H9 (cell line): Measurements from ENCODE around the gene H6PD. TPM values are rescaled to one million over a fixed set of nuclear protein-coding genes. Genes with fewer than 3 reads are reported as not detected.
A peak's percentile ranks its signal among the peaks of the same experiment; 100 is the strongest.

ENCODE experiments used
- DNase-seq: peaks from one replicate; pipeline ENCODE4 v3.0.0-alpha.2; 2017
- H2AFZ ChIP-seq: one replicate; pipeline ENCODE4 v1.6.1; 2013; ENCODE audit warnings: mild to moderate bottlenecking, low read length, control low read depth, moderate library complexity
- H2AK5ac ChIP-seq: 2 replicates; pipeline ENCODE4 v1.6.1; 2013; ENCODE audit warnings: low read length, control low read depth, mixed read lengths; ENCODE audit not compliant: insufficient read length
- H2BK120ac ChIP-seq: one replicate; pipeline ENCODE4 v1.6.1; 2013; ENCODE audit warnings: low read depth, mild to moderate bottlenecking, low read length, control low read depth, inconsistent platforms; ENCODE audit not compliant: poor library complexity, severe bottlenecking
- H2BK12ac ChIP-seq: 2 replicates; pipeline ENCODE4 v1.6.1; 2013; ENCODE audit warnings: low read length, control low read depth, mixed read lengths, low read depth; ENCODE audit not compliant: insufficient read length
- H2BK15ac ChIP-seq: 2 replicates; pipeline ENCODE4 v1.6.1; 2013; ENCODE audit warnings: low read depth, low read length, control low read depth
- H2BK20ac ChIP-seq: one replicate; pipeline ENCODE4 v1.6.1; 2013; ENCODE audit warnings: low read depth, mild to moderate bottlenecking, low read length, control low read depth, inconsistent platforms; ENCODE audit not compliant: poor library complexity, severe bottlenecking
- H2BK5ac ChIP-seq: 2 replicates; pipeline ENCODE4 v1.6.1; 2013; ENCODE audit warnings: low read length, control low read depth, mixed read lengths; ENCODE audit not compliant: insufficient read length
- H3K14ac ChIP-seq: 2 replicates; pipeline ENCODE4 v1.6.1; 2013; ENCODE audit warnings: low read length, control low read depth; ENCODE audit not compliant: insufficient read depth
- H3K18ac ChIP-seq: 2 replicates; pipeline ENCODE4 v1.6.1; 2013; ENCODE audit warnings: low read depth, mild to moderate bottlenecking, mixed read lengths, low read length, control low read depth; ENCODE audit not compliant: insufficient read length
- H3K23ac ChIP-seq: 2 replicates; pipeline ENCODE4 v1.6.1; 2013; ENCODE audit warnings: low read length, control low read depth, mixed read lengths, low read depth; ENCODE audit not compliant: insufficient read length
- H3K23me2 ChIP-seq: 2 replicates; pipeline ENCODE4 v1.6.1; 2013; ENCODE audit warnings: low read depth, mild to moderate bottlenecking, mixed read lengths, low read length, control low read depth; ENCODE audit not compliant: insufficient read length, poor library complexity, severe bottlenecking
- H3K27ac ChIP-seq: 2 replicates; pipeline ENCODE4 v1.5.1; 2013; ENCODE audit warnings: low read length, control low read depth, mixed read lengths, low read depth; ENCODE audit not compliant: insufficient read length
- H3K27me3 ChIP-seq: 2 replicates; pipeline ENCODE4 v1.6.1; 2013; ENCODE audit warnings: low read length, control low read depth, inconsistent platforms; ENCODE audit not compliant: insufficient read depth
- H3K4ac ChIP-seq: 2 replicates; pipeline ENCODE4 v1.6.1; 2013; ENCODE audit warnings: low read depth, mild to moderate bottlenecking, control low read depth, inconsistent platforms, low read length, moderate library complexity
- H3K4me1 ChIP-seq: 2 replicates; pipeline ENCODE4 v1.6.1; 2013; ENCODE audit warnings: low read length, control low read depth, inconsistent platforms; ENCODE audit not compliant: insufficient read depth
- H3K4me2 ChIP-seq: 2 replicates; pipeline ENCODE4 v1.6.1; 2013; ENCODE audit warnings: low read length, control low read depth, mixed read lengths; ENCODE audit not compliant: insufficient read length, insufficient read depth
- H3K56ac ChIP-seq: 2 replicates; pipeline ENCODE4 v1.6.1; 2013; ENCODE audit warnings: low read depth, mild to moderate bottlenecking, mixed read lengths, low read length, control low read depth; ENCODE audit not compliant: insufficient read length
- H3K79me1 ChIP-seq: 2 replicates; pipeline ENCODE4 v1.6.1; 2013; ENCODE audit warnings: low read depth, mild to moderate bottlenecking, moderate library complexity, low read length, control low read depth, inconsistent platforms; ENCODE audit not compliant: insufficient read depth, poor library complexity, severe bottlenecking
- H3K79me2 ChIP-seq: 2 replicates; pipeline ENCODE4 v1.6.1; 2013; ENCODE audit warnings: low read length, control low read depth, inconsistent platforms; ENCODE audit not compliant: insufficient read depth
- H3K9ac ChIP-seq: 2 replicates; pipeline ENCODE4 v1.6.1; 2013; ENCODE audit warnings: low read length, control low read depth, mixed read lengths; ENCODE audit not compliant: insufficient read length; ENCODE audit errors: extremely low read depth
- H3K9me3 ChIP-seq: one replicate; pipeline ENCODE4 v1.6.1; 2013; ENCODE audit warnings: low read depth, low read length, inconsistent platforms; ENCODE audit not compliant: control insufficient read depth
- H3T11ph ChIP-seq: one replicate; pipeline ENCODE4 v1.6.1; 2013; ENCODE audit warnings: mild to moderate bottlenecking, low read length, control low read depth, inconsistent platforms
- H4K20me1 ChIP-seq: one replicate; pipeline ENCODE4 v1.6.1; 2013; ENCODE audit not compliant: control insufficient read depth, insufficient read length, insufficient read depth
- H4K5ac ChIP-seq: 2 replicates; pipeline ENCODE4 v1.6.1; 2013; ENCODE audit warnings: low read depth, mild to moderate bottlenecking, mixed read lengths, low read length, control low read depth; ENCODE audit not compliant: insufficient read length
- H4K8ac ChIP-seq: replicated peaks from 2 replicates; pipeline ENCODE4 v1.6.1; 2013; ENCODE audit warnings: low read length, control low read depth, mixed read lengths, low read depth; ENCODE audit not compliant: insufficient read length
- H4K91ac ChIP-seq: 2 replicates; pipeline ENCODE4 v1.6.1; 2013; ENCODE audit warnings: low read depth, mild to moderate bottlenecking, moderate library complexity, mixed read lengths, low read length, control low read depth; ENCODE audit not compliant: insufficient read length
- H3K27ac Mint-ChIP-seq, 3 experiments: 2 replicates in 2 of 3; 3 replicates in 1 of 3; pipeline ENCODE4 v1.8.0; 2020 to 2021; ENCODE audit warnings: mixed read lengths in 3 of 3, mild to moderate bottlenecking in 1 of 3, moderate library complexity in 1 of 3
- H3K27me3 Mint-ChIP-seq: 2 replicates; pipeline ENCODE4 v1.8.0; 2021; ENCODE audit warnings: low read depth, mild to moderate bottlenecking, moderate library complexity, mixed read lengths
- H3K36me3 Mint-ChIP-seq, 3 experiments: 2 replicates in 2 of 3; 3 replicates in 1 of 3; pipeline ENCODE4 v1.8.0; 2020 to 2021; ENCODE audit warnings: low read depth in 3 of 3, mixed read lengths in 3 of 3; ENCODE audit not compliant: insufficient read depth in 1 of 3
- H3K4me1 Mint-ChIP-seq, 2 experiments: 2 replicates each; pipeline ENCODE4 v1.8.0; 2020; ENCODE audit warnings: mixed read lengths in 2 of 2
- H3K4me3 Mint-ChIP-seq, 2 experiments: 2 replicates in 1 of 2; 3 replicates in 1 of 2; pipeline ENCODE4 v1.8.0; 2020 to 2021; ENCODE audit warnings: mild to moderate bottlenecking in 2 of 2, mixed read lengths in 2 of 2, moderate library complexity in 1 of 2
- H3K9me3 Mint-ChIP-seq, 2 experiments: 2 replicates in 1 of 2; 3 replicates in 1 of 2; pipeline ENCODE4 v1.8.0; 2020; ENCODE audit warnings: mild to moderate bottlenecking in 2 of 2, mixed read lengths in 2 of 2, moderate library complexity in 1 of 2
- CTCF ChIP-seq: fragments of 200-600 bp; sonication (generic); conservative IDR thresholded peaks from 3 replicates; pipeline ENCODE4 v1.8.0; 2021; ENCODE audit warnings: antibody characterized with exemption, mild to moderate bottlenecking
- WGBS: extraction: QIAGEN DNeasy Blood & Tissue Kit; methylation state at CpG from one replicate; pipeline ENCODE4 v1.1.7; 2013; ENCODE audit warnings: missing lambda C conversion rate, low lambda C conversion rate, mixed read lengths; ENCODE audit not compliant: insufficient read length; ENCODE audit errors: extremely low coverage; 5-methylcytosine and 5-hydroxymethylcytosine counted together
- total RNA-seq: library from RNA; stranded (reverse); gene quantifications from 2 replicates; pipeline ENCODE4 v1.2.1, GENCODE V29; 2021

Gene H6PD
- total RNA-seq, 1 experiment from 2014 or later = 7.9 TPM

GRCh38 chr1:9257851-9258250 lies 23.3 kb downstream of the H6PD start:
- no peak overlapping the region for H3T11ph ChIP-seq
- H2AK5ac ChIP-seq = no peak overlapping the region
- H3K18ac ChIP-seq = peak overlapping the region; percentile 70
- H3K23me2 ChIP-seq = peaks cover under 1% of the 10 kb centered on the region
- no peaks in the 10 kb centered on the region for H4K20me1 ChIP-seq
- H2BK120ac ChIP-seq = no peak overlapping the region
- Mint-ChIP-seq H3K27me3 (peaks cover 2% of the 10 kb centered on the region; the same call in 1 of the 2 replicates), H3K27ac (peak overlapping the region in 1 of 3 experiments; percentile 63; a peak in 4 of 7 replicates), H3K4me1 (peaks cover 19 to 29% of the 10 kb centered on the region in 2 experiments), H3K36me3 (peaks cover 22 to 32% (median 30%) of the 10 kb centered on the region in 3 experiments), H3K9me3 (peaks cover 26 to 29% of the 10 kb centered on the region in 2 experiments), H3K4me3 (no peak overlapping the region)
- H3K4me1 ChIP-seq = peaks cover 4% of the 10 kb centered on the region; the same call in 1 of the 2 replicates
- H3K9me3 ChIP-seq = peaks cover 8% of the 10 kb centered on the region
- no peak overlapping the region for H2BK15ac ChIP-seq
- no peak overlapping the region for H3K9ac ChIP-seq
- no peaks in the 10 kb centered on the region for H3K27me3 ChIP-seq
- WGBS = no CpG with 5 or more reads among the region's 22 CpGs
- DNase-seq = no peak
- H3K56ac ChIP-seq = no peak overlapping the region
- H3K4me2 ChIP-seq = no peak overlapping the region
- no peak overlapping the region for H3K23ac ChIP-seq
- no peaks in the 10 kb centered on the region for H3K79me2 ChIP-seq
- H3K79me1 ChIP-seq = no peaks in the 10 kb centered on the region
- no peak overlapping the region for H4K8ac ChIP-seq
- no peak overlapping the region for H2BK20ac ChIP-seq
- peak overlapping the region; percentile 10 for H4K5ac ChIP-seq
- no peak overlapping the region for H2BK12ac ChIP-seq
- H4K91ac ChIP-seq = peak overlapping the region; percentile 1
- no peak for TF ChIP-seq CTCF
- H3K27ac ChIP-seq = no peak overlapping the region
- H3K14ac ChIP-seq = peak overlapping the region; percentile 9
- peak overlapping the region; percentile 62; the same call in 1 of the 2 replicates for H3K4ac ChIP-seq
- H2BK5ac ChIP-seq = no peak overlapping the region
- H2AFZ ChIP-seq = no peak overlapping the region
